ENCODE results near the gene GPR3. TPM values are rescaled to one million over a fixed set of nuclear protein-coding genes. Genes with fewer than 3 reads are reported as not detected.

GPR3 gene
- polyA plus RNA-seq, 2 of the 4 experiments (the other 2 are of a cell fraction) = 0.76 to 1.7 TPM

- ChIA-PET POLR2A (no interaction called here), CTCF (interaction anchor here (0.6 to 1.3 kb wide), 3 partner anchors 32 to 179 kb away, joined by 3 read pairs; no protein-coding TSS in a partner anchor)
- TF ChIP-seq, protein P1, sequence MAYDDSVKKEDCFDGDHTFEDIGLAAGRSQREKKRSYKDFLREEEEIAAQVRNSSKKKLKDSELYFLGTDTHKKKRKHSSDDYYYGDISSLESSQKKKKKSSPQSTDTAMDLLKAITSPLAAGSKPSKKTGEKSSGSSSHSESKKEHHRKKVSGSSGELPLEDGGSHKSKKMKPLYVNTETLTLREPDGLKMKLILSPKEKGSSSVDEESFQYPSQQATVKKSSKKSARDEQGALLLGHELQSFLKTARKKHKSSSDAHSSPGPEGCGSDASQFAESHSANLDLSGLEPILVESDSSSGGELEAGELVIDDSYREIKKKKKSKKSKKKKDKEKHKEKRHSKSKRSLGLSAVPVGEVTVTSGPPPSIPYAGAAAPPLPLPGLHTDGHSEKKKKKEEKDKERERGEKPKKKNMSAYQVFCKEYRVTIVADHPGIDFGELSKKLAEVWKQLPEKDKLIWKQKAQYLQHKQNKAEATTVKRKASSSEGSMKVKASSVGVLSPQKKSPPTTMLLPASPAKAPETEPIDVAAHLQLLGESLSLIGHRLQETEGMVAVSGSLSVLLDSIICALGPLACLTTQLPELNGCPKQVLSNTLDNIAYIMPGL (CRISPR knock-in tag; IDR thresholded peaks at IDR 0.05; ENCODE audit: borderline replicate concordance) = no peak
- TF ChIP-seq FOSL2 (IDR thresholded peaks at IDR 0.05) = no peak
- TF ChIP-seq FOSL2 (CRISPR knock-in tag; IDR thresholded peaks at IDR 0.05) = no peak
- TF ChIP-seq USF2 (IDR thresholded peaks at IDR 0.05) = no peak
- TF ChIP-seq SMC3 (IDR thresholded peaks at IDR 0.05) = no peak
- no peak for TF ChIP-seq CBX8 (IDR thresholded peaks at IDR 0.05)
- no peak for TF ChIP-seq POLR2AphosphoS2 (conservative IDR thresholded peaks at IDR 0.05; ENCODE audit: low read length)
- TF ChIP-seq, protein P2, sequence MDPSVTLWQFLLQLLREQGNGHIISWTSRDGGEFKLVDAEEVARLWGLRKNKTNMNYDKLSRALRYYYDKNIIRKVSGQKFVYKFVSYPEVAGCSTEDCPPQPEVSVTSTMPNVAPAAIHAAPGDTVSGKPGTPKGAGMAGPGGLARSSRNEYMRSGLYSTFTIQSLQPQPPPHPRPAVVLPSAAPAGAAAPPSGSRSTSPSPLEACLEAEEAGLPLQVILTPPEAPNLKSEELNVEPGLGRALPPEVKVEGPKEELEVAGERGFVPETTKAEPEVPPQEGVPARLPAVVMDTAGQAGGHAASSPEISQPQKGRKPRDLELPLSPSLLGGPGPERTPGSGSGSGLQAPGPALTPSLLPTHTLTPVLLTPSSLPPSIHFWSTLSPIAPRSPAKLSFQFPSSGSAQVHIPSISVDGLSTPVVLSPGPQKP (IDR thresholded peaks at IDR 0.05; ENCODE audit: low read depth, low read length) = no peak
- no peak for TF ChIP-seq EHMT2 (IDR thresholded peaks at IDR 0.05; ENCODE audit: low read depth)
- no peak for TF ChIP-seq MAZ (IDR thresholded peaks at IDR 0.05; ENCODE audit: borderline replicate concordance, low read depth, low read length)
- TF ChIP-seq NR3C1 (IDR thresholded peaks at IDR 0.05) = no peak
- TF ChIP-seq E2F6 (IDR thresholded peaks at IDR 0.05; ENCODE audit: borderline replicate concordance, low read depth) = no peak
- no peak for TF ChIP-seq TP53 (CRISPR knock-in tag; IDR thresholded peaks at IDR 0.05)
- TF ChIP-seq NFE2L2 (conservative IDR thresholded peaks at IDR 0.05; ENCODE audit: low read length) = no peak
- TF ChIP-seq HOXB13 (CRISPR knock-in tag; IDR thresholded peaks at IDR 0.05; ENCODE audit: low read depth) = no peak
- DNase-seq (ENCODE audit: low read depth in 1 of 2, low spot score in 1 of 2) (no peak), FAIRE-seq (no peak), ATAC-seq (no peak)
- H3K4me3 ChIP-seq = no peak overlapping the region
- no peak overlapping the region for H3K27ac ChIP-seq
- no peaks in the 10 kb centered on the region for H3K9me3 ChIP-seq
- H3K4me1 ChIP-seq = peaks cover 5% of the 10 kb centered on the region; the same call in 1 of the 3 replicates
- no peak overlapping the region for H3K4me2 ChIP-seq
- 72% methylated on average over 2 of the region's 2 CpGs for WGBS (ENCODE audit: missing lambda C conversion rate)
Measured at GRCh38 chr1:27427816-27428315, 35.4 kb downstream of the GPR3 start.

- FAIRE-seq (no peak), DNase-seq (ENCODE audit: low read depth in 1 of 2, low spot score in 1 of 2) (no peak), ATAC-seq (no peak)
Measured at GRCh38 chr1:27428316-27429028, 36.0 kb downstream of the GPR3 start.

More at GRCh38 chr1:27428316-27429028, 36.0 kb downstream of the GPR3 start:
- H3K4me3 ChIP-seq = no peak overlapping the region
- H3K9me3 ChIP-seq = no peaks in the 10 kb centered on the region
- 81% methylated on average over 17 of the region's 17 CpGs for WGBS (ENCODE audit: missing lambda C conversion rate)
- H3K4me1 ChIP-seq = peaks cover 5% of the 10 kb centered on the region; the same call in 1 of the 3 replicates
- H3K4me2 ChIP-seq = no peak overlapping the region
- TF ChIP-seq E2F6 (IDR thresholded peaks at IDR 0.05; ENCODE audit: borderline replicate concordance, low read depth) (no peak), RARB (CRISPR knock-in tag; IDR thresholded peaks at IDR 0.05) (no peak)
- POLR2A ChIA-PET = no interaction called here
- CTCF ChIA-PET = interaction anchor here (0.8 to 1.5 kb wide), 7 partner anchors 11 to 178 kb away, joined by 3 to 6 read pairs (median 3); partner anchors contain the start of gene AHDC1
- H3K27ac ChIP-seq = no peak overlapping the region; a peak in 1 of 6 replicates

All from A549 (cell line).